ENCODE data around the gene JCAD.

JCAD gene

DNA sequence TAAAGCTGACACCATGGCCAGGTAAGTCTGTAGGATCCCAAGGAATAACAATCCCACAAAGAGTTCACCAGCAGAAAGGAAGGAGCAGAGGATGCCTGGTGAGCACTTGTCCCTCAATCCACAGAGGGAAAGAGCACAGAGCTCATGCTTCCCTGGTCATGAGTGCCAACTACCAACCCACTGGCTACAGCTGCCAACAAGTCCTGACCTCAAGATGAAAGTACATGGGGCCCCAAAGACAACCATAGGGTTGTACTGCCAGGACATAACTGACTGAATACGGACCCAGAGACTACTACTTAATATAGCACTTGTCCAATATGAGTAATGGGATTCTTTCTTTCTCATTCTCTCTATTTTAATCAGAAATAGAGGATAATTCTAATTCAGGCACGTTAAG lies 83.3 kb downstream of the JCAD start:
- no peak for DNase-seq

DNA sequence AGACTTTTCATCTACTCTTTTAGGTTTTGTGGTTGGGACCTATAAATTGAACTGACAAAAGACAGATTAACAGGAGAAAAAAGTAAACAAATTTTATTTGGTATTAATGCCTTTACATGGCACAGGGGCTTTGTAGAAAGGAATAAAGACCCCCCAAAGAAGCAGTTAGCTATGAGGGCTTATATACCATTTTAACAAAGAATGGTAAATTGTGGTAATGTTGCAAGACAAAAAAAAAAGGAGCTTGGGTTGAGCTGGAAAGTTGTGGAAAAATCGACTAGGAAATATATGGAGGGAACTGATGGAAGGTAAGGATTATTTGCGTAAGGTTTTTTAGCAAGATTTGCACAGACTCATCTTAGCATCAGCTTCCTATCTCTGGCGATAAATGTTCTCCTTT lies 84.6 kb downstream of the JCAD start:
- DNase-seq: no peak

- DNase-seq: no peak
Measured at GRCh38 chr10:29973921-29974320, 85.5 kb downstream of the JCAD start.

- no peak for DNase-seq
Measured at GRCh38 chr10:29970576-29970975, 88.8 kb downstream of the JCAD start.

GRCh38 chr10:29970012-29970396 lies 89.4 kb downstream of the JCAD start:
- DNase-seq: no peak

DNA sequence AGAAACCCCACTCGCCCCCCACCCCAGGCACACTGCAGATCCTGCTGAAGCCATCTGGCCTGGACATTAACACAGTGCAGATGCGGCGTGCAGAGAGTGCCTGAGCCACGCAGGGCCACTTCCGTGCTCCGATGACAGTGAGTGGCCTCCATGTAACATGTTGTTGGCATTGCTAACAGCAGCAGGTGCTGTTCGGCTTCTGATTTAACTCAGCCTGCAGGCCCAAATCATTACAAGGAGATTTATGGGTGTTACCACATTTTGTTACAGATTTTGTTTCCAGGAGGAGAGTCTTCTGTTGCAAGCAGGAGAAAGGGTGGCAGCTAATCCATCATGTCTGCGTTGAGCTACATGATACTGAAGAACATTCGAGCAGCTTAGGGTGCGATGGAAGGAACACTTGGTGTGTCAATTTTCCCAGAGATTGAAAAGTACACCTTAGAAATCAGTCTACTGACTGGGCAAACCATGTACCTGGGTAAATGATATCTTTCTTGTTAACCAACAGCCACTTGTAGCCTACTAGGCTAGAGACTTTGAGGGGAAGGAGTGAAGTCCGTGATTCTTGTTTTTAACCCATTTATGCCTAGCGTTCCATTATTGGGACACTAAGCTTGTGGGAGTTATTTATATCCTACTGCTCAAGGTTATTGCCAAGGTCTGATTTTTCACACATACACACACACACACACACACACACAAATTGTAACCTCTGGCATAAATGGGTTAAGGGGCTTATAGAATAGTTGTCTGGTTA lies 90.0 kb downstream of the JCAD start:
- DNase-seq: no peak

DNA sequence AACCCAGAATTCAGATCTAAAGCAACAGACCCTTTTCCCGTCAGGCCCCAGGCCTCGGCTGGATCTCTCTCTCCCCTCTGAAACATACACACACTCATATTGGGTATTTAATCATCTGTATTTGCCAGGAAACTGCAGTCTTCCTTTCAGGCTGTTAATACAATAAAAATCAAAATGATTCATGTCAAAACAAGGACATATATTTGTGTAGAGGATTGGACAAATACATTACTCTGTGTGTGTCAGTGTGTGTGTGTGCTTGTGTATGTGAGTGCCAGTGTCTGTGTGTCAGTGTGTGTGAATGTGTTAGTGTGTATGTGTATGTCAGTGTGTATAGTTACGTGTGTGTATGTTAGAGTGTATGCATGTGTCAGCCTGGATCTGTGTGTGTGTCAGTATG lies 90.8 kb downstream of the JCAD start:
- DNase-seq: no peak

DNA sequence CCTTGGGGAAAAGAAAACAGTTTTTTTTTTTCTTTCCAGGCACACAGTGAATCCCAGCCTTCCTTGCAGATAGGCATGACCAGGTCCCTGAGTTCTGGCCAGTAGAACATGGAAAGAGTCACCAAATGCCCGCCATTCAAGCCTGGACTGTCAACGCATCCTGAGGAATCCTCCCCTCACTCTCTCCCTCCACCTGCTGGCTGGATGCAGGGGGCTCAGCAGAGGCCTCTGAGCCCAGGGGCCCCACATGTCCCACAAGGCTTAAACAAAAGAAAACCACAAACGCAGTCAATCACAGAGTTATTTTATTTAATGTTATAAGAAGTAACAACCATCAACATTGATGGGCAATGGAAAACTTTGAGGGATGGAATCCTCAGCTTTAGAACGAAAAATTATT lies 93.1 kb downstream of the JCAD start:
- no peak for DNase-seq
